Measurements from ENCODE around the gene MARCO.
"Not testable (repeated sequence)": the region's sequence is repeated elsewhere in the genome, so short reads cannot be mapped to it uniquely, and the experiment has no call there.

Gene MARCO

DNA sequence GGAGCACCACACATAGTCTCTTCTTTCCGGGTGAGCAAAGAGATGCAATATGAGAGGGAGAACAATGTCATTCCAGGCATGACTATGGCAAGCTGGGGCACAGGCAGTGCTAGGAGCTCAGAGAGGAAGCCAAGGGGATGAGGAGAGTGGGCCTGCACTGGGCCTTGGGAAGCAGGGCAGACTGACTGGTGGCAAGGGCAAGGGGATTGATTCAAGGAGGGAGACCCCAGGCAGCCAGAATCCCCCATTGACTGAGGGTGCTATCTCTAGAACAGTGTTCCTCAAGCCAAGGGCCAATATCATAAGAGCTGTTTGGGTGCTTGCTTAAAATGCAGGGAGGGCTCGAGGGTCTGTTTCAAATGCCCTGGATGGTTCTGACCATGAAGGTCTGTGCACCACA is 36.1 kb downstream of the MARCO start:
- DNase-seq: no peak

DNA sequence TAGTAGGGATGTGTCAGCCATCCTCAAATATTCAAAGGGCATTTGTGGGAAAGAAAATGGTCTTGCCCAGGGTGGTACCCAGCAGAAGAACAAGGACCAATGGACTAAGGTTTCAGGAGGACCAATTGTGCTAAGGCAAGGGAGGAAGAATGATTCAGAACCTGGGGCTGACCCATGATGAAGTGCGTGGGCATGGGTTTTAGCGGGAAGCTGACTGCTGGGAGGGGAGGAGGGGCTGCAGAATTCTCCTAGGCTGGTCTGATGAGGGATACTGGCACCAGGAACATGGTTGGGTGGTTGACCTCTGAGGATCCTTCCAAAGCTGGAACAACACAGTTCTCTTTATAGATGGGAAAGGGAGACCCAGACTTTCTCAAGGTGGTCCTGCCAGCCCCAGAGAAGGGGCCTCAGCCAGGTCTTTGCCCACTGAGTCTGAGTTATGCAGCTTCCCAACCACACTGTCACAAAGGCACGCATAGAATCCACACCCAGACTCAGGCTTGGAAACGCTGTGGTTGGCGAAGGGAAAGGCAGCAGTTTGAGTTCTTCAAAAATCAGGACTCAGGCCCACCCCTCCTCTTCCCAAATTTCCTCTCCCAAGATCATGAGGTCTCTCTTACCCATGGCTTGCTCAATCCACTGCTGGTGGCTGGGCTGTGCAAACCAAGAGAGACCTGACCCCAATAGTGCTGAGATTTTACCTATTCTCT is 37.3 kb downstream of the MARCO start:
- DNase-seq: no peak

- no peak for DNase-seq
Observed at GRCh38 chr2:118980022-118980421, 38.0 kb downstream of the MARCO start.

- DNase-seq: no peak
Observed at GRCh38 chr2:118980573-118980972, 38.6 kb downstream of the MARCO start.

DNA sequence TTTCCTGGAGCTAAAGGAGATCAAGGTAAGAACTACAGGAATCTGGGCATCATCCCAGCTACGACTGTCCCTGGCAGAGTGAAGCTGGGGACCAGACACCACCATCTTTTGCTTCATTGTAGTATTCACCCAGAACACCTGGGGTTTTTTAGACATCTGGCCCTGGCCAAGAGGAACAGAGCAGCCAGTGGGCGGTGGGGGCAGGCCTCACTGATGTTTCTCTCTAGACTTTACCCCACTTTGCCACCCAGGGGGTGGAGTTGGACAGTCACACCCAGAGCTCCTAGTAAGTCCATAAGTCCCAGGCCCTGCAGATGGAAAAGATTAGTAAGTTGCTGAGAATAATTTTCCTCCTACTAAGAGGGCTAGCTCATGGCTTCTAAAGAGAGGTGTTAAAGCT is 39.6 kb downstream of the MARCO start:
- DNase-seq: no peak

DNA sequence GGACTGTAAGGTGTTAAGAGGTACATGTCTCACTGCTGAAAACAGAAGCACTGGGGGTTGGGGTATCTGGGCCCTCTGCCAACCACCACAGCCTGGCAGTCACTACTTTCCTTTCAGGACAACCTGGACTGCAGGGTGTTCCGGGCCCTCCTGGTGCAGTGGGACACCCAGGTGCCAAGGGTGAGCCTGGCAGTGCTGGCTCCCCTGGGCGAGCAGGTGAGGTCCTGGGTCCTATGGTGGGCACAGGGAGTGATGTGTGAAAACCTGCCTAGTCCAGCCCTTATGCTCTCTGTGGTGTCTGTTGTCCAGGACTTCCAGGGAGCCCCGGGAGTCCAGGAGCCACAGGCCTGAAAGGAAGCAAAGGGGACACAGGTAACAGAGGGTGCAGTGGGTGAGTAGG is 40.0 kb downstream of the MARCO start:
- no peak for DNase-seq

DNA sequence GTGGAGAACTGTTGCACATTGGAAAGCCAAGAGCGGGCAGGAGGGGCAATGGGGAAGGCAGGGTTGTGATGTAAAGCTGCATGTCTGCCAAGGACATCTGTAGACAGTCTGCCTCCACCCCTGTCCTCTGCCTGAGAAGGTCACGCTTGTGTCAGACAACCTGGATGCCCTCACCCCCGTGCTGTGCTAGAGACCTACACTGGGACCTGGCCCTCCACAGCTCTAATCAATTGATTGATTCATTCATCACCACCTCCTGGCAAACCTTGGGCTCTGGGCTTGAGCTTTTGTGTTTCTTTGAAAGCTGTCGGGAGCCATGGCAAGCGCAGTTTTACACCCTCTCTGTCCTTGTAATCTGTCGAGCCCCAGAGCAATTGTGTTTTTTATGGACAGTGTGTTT is 41.1 kb downstream of the MARCO start:
- DNase-seq: no peak

- no peak for DNase-seq
Observed at GRCh38 chr2:118983915-118984314, 41.9 kb downstream of the MARCO start.

GRCh38 chr2:118986738-118987137 is 44.7 kb downstream of the MARCO start:
- no peak for DNase-seq

GRCh38 chr2:118987886-118988285 is 45.9 kb downstream of the MARCO start:
- no peak for DNase-seq

DNA sequence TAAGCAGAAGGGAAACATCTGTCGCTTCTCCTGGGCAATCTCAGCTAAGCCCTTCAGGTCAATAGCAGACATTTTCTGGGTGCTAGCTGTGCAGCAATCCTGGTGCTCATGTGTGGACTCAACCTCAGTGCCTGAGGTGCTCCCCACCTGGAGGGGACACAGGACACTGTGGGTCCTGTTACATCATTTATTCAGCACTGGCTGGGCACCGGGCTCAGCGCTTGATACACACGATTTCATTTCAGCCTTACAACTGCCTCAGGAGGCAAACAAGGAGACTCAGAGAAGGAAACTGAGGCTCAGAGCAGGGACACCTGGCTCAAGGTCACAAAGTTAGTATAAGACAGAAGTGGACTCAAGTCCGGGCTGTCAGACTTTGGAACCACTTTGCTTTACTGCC is 46.7 kb downstream of the MARCO start:
- DNase-seq: no peak

DNA sequence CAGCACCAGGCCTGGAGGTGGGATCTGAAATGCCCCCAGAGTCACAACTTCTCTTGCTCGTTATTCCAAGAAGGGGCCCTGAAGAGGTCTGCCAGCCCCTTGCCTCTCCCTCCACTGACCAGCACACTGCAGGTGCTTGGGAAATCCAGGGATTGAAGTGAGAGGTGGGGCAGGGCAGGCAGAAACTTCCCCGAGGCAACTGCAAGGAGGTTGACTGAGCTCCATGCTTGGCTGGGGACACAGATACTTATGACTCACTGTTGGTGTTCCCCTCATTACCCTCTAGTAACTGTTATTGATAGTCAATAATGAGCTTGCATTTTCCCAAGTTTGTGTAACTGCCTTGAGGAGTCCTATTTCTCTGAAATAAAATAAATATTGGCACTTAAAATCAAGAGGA is 47.5 kb downstream of the MARCO start:
- DNase-seq: no peak

DNA sequence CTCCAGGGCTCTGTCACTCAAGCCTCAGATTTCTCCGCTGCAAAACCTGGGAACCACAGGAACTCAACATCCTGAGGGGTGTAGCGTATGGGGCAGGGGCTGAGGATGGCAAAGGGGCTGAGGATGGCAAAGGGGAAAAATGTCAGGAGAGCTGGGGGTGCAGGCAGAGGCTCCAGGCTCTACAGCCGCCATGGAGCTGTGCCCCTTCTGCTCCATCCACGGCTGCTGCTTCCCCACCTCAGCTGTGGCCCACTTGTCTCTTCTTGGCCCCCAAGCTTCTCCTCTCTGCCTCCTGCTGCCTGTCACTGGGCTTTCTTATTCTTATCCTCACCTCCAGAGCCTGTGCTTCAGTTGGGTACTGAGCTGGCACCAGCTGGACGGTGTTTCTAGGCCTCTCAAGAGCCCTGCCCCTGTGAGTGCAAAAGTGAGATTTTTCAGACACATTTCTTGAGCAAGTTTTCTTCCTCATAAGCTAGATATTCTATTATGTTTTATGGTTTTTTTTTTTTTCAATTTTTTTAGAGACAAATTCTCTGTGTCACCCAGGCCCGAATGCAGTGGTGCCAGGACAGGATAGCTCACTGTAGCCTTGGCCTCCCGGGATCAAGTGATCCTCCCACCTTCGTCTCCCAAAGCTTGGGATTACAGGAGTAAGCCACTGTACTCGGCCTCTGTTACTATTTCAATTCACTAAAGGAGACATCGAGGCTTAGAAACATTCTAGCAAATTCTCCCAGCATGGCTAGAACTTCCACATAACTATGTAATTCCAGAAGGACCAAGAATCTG is 49.0 kb downstream of the MARCO start:
- no peak for DNase-seq

DNA sequence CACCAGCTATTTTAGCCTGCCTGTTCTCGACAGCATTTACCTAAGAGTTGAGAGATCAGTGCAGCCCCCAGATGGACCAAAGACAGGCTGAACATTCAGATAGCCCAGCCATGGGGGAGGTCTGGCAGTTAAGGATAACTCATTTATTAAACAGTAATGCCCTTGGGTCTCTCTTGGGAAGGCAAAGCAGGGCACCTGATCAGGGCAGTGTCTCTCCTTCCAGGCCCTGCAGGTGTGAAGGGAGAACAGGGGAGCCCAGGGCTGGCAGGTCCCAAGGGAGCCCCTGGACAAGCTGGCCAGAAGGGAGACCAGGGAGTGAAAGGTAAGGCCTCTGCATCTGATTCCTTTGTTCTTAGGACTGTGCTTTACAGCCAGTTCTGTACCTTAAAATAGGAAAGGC is 49.6 kb downstream of the MARCO start:
- DNase-seq: no peak

DNA sequence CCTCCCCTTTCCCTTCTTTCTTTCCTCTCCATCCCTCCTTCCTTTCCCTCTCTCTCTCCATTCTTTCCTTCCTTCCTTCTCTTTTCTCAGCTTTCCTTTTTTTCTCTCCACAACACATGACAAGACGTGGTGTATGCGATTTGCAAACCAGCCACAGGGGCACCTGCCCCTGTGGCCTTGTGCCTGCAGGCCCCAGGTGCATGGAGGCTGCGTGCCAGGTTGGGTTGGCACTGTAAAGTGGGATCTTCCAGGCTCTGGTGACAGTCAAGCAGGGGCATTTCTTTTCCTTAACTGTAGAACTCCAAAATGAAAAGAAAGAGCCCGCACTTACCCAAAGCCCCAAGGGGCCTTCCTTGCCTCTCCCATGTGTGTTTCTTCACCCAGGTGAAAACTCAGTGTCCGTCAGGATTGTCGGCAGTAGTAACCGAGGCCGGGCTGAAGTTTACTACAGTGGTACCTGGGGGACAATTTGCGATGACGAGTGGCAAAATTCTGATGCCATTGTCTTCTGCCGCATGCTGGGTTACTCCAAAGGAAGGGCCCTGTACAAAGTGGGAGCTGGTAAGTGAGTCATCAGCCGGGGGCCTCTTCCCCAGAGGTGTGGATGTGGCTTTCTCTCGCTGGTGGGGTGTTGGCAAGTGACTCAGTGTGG is 50.9 kb downstream of the MARCO start:
- DNase-seq: no peak

- DNase-seq: no peak
Observed at GRCh38 chr2:118993392-118993752, 51.4 kb downstream of the MARCO start.

DNA sequence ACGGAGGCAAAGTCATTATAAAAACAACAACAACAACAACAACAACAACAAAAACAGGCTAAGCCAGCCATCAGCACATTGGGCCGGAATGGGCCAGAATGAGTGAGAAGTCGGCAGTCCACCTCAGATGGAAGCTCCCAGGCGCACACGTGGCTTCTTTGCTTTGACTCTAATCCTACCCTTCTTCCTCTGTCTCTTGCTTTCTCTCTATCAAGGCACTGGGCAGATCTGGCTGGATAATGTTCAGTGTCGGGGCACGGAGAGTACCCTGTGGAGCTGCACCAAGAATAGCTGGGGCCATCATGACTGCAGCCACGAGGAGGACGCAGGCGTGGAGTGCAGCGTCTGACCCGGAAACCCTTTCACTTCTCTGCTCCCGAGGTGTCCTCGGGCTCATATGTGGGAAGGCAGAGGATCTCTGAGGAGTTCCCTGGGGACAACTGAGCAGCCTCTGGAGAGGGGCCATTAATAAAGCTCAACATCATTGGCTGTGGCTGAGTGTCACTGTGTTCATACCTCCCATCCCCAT is 52.2 kb downstream of the MARCO start:
- no peak for DNase-seq

DNA sequence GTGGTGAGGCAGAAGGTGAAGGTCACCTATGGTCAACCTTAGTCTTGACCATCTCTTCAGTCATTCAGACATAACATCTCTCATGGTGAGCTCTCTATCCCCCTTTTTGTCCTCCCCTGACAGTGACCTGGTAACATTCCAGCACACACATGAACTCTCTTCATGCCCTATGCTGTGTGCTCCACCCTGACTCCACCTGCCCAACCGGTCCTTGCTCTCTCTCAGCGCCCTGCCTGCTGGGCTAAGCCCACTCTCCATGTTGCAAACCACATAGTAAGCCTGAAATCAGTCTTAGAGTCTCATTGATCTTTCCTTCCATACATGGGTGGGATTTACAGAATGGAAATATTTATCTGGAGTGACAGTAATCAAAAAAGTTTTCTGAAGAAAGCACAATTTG is 52.8 kb downstream of the MARCO start:
- no peak for DNase-seq

DNA sequence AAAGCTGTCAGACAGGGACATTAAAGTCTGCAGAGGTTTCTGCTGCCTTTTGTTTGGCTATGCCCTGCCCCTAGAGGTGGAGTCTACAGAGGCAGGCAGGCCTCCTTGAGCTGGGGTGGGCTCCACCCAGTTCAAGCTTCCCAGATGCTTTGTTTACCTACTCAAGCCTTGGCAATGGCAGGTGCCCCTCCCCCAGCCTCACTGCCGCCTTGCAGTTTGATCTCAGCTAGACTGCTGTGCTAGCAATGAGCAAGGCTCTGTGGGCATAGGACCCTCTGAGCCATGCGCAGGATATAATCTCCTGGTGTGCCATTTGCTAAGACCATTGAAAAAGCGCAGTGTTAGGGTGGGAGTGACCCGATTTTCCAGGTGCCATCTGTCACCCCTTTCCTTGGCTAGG is 61.9 kb downstream of the MARCO start:
- not testable (repeated sequence) for DNase-seq

DNA sequence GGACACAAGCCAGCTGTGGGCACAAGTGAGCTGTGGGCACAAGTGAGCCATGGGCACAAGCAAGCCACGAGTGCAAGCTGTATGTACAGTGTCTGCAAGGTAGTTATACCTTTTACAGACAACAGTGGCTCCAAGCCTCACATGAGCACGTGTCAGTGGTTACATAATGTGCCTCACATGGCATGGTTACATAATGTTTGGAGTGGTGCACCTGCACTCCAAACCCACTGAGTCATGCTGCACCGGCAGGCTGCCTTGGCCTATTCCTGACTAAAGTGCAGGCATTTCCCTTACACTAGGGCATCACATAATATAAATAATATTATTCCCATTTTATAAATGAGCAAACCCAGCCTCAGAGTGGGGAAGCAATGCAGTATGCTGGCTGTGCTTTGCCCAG is 62.6 kb downstream of the MARCO start:
- no peak for DNase-seq

DNA sequence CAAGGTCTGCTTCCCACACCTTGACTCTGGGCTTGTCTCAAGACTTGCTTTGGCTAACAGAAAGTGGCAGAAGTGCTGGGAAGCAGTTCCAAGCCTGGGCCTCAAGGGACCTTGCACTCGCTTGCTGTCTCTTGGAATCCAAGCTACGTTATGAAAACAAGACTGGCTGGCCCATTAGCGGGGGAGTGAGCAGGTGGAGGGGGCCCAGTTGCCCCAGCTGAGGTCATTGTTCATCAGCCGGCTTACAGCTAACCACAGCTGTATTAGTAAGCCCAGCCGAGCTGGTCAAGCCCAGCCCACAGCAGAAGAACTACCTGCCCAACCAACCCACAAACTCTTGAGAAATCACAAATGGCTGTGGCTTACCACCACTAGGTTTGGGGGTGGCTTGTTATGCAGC is 63.1 kb downstream of the MARCO start:
- DNase-seq: no peak

DNA sequence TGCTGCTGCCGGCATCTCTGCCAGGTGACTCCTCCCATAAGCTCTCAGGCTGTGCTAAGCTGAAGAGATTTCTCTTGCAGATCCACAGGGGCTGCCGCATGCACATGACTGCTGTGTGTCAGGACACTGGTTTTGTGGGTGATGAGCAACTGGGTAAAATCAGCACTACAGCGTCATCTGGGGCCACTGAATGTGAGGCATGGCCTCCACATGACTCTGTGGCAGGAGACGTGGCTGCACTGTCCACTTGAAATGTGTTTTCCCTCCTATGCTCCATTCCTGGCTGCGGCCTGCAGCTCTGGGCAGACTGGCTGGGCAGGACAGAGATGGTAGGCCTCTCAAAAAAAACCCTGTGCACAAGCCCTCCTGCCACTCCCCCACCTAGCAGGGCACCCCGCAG is 63.6 kb downstream of the MARCO start:
- no peak for DNase-seq

DNA sequence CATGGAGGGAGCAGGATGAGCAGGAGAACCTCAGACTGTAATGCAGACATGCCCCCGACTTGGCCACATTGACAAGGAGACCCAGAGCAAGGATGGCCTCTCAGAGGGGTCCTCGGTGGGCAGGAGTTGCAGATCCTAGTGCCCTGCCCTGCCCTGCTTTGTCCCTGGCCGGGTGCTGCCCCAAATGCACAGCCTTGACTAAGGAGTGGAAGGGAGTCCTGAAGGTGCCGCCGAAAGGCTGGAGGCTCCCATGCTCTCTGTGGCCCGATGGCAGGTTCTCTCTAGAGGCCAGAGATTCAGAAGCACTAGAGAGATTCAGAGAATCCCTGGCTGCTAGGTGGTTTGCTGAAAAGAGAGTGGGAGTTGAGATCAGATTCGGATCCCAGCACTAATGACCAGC is 64.4 kb downstream of the MARCO start:
- no peak for DNase-seq

GRCh38 chr2:119008108-119008507 is 66.1 kb downstream of the MARCO start:
- DNase-seq: no peak

Measured in NCI-H1436 (cell line).